Activated CD4-positive, alpha-beta T cell treated with anti-CD3 and anti-CD28 coated beads, Interleukin-2, amount 50 U/mL, for 4 hours (primary cell): Measurements from ENCODE around the gene TAF4B.
"Not testable (repeated sequence)": the region's sequence is repeated elsewhere in the genome, so short reads cannot be mapped to it uniquely, and the experiment has no call there.

ENCODE experiments used
- DNase-seq, 2 experiments: peaks; one replicate each; pipeline ENCODE4 v3.0.0-alpha.2; 2020

The TAF4B gene, protein sequence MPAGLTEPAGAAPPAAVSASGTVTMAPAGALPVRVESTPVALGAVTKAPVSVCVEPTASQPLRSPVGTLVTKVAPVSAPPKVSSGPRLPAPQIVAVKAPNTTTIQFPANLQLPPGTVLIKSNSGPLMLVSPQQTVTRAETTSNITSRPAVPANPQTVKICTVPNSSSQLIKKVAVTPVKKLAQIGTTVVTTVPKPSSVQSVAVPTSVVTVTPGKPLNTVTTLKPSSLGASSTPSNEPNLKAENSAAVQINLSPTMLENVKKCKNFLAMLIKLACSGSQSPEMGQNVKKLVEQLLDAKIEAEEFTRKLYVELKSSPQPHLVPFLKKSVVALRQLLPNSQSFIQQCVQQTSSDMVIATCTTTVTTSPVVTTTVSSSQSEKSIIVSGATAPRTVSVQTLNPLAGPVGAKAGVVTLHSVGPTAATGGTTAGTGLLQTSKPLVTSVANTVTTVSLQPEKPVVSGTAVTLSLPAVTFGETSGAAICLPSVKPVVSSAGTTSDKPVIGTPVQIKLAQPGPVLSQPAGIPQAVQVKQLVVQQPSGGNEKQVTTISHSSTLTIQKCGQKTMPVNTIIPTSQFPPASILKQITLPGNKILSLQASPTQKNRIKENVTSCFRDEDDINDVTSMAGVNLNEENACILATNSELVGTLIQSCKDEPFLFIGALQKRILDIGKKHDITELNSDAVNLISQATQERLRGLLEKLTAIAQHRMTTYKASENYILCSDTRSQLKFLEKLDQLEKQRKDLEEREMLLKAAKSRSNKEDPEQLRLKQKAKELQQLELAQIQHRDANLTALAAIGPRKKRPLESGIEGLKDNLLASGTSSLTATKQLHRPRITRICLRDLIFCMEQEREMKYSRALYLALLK

DNA sequence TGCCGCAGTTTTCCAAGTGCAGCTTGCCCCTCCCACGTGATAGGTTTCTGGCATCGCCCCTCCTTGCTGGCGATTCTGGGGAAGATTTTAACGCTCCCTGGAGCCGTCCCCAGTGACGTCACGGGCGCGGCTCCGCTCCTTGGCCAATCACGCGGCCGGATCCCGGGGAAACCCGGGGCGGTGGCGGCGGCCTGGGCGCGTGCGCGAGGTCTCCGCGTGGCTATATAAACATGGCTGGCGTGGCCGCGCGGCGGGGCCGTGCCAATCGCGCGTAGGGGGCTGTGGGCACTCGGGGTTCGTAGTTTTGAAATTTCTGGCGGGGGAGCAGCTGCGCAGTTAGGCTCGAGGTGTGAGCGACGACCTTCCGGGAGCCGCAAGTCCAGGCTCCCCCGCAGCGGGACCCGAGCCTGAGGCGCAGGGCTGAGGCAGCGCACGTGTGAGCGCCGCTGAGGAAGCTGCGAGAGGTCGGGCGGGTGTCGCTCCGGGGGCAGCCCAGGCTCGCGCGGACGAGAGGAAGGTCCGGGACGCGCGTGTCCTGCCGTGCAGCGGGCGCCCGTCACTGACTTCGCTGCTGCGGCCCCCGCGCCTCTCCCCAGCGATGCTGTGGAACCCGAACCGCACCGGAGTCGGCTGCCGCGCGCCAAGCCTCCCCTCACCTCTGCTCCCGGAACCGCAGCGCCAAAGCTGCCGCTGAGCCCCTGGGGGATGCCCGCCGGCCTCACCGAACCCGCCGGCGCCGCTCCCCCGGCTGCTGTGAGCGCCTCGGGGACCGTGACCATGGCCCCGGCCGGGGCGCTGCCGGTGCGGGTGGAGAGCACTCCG, at the start of gene TAF4B:
TSS of gene TAF4B (plus strand) at position 217 of the 822 bp plus-strand sequence. CDS start at position 706, 489 bp downstream.
- peak; percentile 94 to 95 for DNase-seq

DNA sequence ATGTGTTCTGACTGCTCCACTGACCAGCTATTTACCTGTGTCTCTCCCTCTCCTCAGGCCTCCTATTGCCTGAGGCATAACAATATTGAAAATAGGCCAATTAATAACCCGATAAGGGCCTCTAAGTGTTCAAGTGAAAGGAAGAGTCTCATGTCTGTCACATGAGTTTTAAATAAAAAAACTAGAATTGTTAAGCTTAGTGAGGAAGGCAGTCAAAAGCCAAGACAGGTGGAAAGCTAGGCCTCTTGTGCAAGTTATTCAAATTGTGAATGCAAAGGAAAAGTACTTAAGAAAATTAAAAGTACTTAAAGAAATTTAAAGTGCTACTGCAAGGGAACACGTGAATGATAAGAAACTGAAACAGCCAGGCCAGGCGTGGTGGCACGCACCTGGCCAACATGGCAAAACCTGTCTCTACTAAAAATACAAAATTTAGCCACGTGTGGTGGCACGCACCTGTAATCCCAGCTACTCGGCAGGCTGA, 44.9 kb upstream of the TAF4B start:
- no peak for DNase-seq

DNA sequence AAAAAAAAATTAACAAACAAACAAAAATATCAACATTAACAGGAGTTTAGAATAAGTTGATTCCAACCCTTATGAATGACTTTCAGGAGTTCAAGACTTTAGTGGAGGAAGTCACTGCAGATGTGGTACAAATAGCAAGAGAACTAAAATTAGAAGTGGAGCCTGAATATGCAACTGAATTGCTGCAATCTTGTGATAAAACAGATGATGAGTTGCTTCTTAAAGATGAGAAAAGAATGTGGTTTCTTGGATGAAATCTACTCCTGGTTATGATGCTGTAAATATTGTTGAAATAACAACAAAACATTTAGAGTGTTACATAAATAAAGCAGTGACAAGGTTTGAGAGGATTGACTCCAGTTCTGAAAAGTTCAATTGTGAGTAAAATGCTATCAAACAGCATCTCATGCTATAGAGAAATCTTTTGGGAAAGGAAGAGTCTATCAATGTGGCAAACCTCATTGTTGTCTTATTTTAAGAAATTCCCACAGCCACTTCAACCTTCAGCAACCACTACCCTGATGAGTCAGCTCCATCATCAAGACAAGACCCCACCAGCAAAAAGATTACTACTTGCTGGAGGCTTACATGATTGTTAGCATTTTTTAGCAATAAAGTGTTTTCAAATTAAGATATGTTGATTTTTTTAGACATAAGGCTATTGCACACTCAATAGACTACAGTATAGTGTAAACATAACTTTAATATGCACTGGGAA, 42.7 kb upstream of the TAF4B start:
- no peak for DNase-seq

DNA sequence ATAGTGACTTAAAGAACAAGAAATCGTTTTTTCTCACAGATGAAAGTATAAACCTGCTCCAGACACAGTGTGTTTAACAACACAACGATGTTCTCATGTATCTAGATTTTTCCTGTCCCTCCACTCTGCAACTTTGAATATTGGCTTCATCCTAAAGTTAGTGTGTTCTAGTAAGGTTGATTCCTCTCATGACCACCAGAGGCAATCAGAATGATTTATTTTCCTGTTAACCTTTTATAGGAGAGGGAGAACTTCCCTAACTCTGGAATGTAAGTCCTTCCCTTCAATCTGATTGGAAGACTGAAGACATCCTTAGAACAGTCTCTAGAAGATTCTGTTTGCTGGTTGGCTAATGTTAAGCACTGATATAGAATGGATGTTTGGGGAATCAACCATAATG, 41.0 kb upstream of the TAF4B start:
- no peak for DNase-seq

DNA sequence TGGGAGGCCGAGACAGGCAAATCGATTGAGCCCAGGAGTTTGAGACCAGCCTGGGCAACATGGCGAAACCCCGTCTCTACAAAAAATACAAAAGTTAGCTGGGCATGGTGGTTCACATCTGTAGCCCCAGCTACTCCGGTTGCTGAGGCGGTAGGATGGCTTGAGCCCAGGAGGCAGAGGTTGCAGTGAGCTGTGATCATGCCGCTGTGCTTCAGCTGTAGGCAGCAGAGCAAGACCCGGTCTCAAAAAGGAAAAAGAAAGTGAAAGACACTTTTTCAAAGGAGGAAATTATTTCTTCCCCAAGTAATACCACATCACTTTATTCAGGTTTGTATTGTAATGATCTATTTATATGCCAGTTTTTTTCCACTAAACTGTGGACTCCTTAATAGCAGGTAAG, 35.7 kb upstream of the TAF4B start:
- peak; percentile 20 to 22 for DNase-seq

DNA sequence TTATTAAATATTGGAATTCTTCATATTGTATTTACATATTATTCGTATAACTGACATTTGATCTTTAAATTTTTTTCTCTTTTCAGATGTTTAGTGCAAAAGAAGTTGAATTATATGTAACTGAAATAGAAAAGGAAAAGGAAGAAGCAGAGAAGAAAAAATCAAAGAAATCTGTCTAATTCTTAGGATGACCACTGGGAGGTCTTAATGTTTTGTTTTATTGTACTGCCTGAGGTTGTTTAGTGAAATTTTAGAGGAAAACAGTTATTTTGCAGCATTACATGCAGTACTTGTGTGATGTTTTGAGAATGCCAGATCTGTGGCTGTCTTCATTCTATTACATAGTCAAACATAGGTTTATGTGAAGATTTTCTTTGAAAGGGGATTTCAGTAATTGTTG, 34.0 kb upstream of the TAF4B start:
- no peak for DNase-seq

DNA sequence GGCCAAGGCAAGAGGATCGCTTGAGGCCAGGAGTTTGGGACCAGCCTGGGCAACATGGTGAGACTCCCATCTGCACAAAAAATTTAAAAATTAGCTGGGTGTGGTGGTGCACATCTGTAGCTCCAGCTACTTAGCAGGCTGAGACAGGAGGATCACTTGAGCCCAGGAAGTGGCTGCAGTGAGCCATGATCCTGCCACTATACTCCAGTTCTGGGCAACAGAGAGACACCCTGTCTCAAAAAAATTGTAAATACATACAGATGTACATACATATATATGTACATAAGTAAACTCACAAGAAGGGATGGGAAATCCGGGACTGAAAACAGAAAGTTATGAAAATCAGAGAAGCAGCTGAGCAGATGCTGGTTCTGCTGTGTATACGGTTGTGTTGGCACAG, 29.6 kb upstream of the TAF4B start:
- DNase-seq, result no peak

DNA sequence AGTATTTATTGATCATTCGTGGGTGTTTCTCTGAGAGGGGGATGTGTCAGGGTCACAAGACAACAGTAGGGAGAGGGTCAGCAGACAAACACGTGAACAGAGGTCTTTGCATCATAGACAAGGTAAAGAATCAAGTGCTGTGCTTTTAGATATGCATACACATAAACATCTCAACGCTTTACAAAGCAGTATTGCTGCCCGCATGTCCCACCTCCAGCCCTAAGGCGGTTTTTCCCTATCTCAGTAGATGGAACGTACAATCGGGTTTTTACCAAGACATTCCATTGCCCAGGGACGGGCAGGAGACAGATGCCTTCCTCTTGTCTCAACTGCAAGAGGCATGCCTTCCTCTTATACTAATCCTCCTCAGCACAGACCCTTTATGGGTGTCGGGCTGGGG, 24.2 kb upstream of the TAF4B start:
- not testable (repeated sequence) for DNase-seq

DNA sequence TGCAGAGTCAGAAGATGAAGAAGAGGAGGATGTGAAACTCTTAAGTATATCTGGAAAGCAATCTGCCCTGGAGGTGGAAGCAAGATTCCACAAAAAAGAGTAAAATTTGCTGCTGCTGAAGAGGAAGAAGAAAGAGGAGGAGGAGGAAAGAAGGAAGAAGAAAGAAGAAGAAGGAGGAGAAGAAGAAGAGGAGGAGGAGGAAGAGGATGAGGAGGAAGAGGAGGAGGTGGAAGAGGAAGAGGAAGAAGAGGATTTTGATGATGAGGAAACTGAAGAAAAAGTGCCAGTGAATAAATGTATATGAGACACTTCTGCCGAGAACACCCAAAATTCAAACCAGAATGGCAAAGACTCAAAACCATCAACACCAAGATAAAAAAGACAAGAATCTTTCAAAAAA, 20.9 kb upstream of the TAF4B start:
- no peak for DNase-seq

DNA sequence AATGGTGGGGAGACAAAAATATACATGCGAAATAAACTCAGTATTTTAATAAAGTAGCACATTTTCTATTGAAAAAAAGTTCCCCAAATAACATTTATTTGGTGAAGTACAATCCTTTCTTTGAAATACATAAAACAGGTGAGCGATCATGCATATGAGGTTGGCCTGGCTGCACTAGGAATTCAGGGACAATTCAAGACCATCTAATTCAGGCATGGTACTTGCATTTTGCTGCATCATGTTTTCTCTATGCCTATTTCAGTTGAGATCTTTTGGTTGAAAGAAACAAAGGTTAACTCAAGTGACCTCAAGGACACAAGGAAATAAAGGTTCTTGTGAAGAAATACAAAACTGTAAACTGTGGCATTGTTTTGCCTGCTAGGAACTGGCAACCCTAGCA, 19.8 kb upstream of the TAF4B start:
- DNase-seq, result no peak

DNA sequence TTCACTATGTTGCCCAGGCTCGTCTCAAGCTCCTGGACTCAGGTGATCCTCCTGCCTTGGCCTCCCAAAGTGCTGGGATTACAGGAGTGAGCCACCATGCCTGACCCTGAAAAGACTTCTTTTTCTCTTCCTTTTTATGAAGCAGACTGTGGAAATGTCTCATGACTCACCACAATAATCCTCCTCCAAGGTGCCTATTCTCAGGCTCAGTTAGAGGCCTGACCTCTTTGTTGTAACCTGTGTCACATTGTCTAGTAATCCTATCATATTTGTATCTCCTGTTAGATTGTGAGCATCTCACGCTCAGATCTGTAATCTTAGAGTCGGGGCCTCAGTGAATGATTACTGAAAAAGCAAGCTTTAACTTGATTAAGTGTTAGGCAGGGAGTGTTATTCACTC, 18.3 kb upstream of the TAF4B start:
- DNase-seq, result no peak

DNA sequence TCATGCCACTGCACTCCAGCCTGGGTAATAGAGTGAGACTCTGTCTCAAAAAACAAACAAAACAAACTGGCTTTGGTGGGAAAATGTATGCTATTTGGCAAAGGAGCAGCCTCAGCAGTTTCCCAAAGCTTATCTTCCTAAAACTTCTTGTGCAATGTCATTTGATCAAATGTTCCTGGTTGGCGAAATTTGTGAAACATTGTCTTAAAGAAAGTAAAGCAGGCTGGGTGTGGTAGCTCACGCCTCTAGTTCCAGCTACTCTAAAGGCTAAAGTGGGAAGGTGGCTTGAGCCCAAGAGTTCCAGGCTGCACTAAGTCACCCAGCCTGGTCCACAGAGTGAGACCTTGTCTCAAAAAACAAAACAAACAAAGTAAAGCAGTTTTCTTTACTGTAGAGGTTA, 17.3 kb upstream of the TAF4B start:
- no peak for DNase-seq

DNA sequence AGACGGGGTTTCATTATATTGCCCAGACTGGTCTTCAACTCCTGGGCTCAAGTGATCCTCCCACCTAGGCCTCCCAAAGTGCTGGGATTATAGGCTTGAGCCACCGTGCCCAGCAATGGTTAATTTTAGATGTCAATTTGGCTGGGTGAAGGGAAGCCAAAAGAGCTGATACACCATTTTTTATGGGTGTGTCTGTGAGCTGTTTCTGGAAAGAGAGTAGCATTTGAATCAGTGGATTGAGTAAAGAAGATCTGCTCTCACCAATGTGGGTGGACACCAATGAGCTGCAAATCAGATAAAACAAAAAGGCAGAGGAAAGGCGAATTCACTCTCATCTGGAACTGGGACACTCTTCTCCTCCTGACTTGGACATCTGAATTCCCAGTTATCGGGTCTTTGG, 16.1 kb upstream of the TAF4B start:
- no peak for DNase-seq

DNA sequence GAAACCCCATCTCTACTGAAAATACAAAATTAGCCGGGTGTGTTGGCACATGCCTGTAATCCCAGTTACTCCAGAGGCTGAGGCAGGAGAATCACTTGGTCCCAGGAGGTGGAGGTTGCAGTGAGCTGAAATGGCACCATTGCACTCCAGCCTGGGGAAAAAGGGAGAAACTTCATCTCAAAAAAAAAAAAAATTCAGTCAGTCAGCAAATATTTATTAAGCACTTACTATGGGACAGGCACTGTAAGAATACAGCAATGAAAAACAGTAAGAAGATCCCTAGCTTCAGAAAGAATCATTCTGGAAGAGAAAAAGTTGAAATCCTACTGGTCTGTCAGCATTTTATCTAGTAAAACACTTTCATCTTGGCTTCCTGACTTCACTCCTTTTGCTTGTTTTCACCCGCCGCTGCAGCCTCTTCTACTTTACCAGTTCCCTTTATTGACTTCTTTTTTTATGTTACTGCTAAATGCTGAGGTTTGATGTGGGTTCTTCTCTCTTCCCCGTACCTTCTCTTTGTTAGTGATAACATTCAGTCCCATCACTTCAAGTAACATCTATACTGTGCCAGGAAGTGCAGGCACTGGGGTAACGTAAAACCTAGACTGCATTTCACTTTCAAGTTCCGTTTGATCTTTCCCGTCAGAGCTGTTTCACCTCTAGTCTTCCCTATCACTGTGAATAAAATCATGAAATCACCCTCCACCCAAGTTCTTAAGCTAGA, 10.8 kb upstream of the TAF4B start:
- peak; percentile 32 to 34 for DNase-seq

DNA sequence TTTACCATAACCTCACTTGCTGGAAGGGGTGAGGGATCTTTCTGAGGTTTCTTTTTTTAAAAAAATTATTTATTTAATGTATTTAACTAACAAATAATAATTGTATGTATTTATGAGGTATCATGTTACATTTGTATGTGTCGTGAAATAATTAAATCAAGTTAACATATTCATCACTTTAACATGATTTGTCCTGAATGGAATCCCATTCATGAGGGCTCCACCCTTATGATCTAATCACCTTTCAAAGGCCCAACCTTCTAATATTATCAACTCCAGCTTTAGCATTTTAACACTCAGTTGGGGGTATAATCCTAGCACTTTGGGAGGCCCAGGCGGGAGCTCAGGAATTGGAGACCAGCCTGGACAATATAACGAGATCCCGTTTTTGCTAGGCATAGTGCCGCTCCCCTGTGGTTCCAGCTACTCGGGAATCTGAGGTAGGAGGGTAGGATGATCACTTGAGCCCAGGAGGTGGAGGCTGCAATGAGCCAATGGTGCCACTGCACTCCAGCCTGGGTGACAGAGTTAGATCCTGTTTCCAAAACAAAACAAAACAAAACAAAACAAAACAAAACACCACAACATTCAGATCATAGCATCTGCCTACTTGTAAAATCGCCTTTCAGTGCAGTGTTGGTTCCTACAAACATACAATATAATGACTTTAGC, 1.1 kb upstream of the TAF4B start:
- no peak for DNase-seq

DNA sequence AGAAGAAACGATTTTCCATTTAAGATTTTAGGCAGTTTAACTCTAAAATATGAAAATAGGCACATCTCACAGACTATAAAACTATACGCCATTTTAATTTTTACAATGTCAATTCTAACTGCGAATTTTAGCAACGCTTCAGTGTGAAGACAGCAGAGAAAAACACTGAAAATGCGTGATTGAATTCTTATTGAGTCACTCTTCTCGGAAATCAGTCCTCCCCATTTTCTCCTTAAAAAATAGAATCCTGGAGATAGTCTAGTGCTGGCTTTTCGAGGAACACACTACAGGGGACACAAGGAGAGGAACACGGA, 373 bp upstream of the TAF4B start:
- DNase-seq, result no peak

DNA sequence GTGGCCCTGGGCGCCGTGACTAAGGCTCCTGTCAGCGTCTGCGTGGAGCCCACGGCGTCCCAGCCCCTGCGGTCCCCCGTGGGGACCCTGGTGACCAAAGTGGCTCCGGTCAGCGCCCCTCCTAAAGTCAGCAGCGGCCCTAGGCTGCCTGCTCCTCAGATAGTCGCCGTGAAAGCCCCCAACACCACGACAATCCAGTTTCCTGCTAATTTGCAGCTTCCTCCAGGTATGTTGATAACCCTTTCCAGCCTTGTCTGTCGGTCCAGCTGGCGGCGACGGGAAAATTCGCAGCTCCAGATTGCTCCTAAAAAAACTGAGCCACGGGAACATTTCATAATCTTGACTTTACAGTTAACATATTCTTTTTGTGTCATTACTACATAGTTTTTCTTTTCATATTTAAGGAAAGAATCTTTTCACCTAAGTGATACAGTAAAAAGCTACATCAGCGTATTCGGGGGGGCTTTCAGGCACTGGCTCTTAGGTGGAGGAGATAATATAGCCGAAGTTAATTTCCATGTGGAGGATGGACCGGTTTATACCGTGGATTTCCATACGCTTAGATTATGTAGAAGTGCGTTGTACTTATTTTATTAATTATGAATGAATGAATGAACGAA, 916 bp downstream of the TAF4B start:
- DNase-seq, result no peak

DNA sequence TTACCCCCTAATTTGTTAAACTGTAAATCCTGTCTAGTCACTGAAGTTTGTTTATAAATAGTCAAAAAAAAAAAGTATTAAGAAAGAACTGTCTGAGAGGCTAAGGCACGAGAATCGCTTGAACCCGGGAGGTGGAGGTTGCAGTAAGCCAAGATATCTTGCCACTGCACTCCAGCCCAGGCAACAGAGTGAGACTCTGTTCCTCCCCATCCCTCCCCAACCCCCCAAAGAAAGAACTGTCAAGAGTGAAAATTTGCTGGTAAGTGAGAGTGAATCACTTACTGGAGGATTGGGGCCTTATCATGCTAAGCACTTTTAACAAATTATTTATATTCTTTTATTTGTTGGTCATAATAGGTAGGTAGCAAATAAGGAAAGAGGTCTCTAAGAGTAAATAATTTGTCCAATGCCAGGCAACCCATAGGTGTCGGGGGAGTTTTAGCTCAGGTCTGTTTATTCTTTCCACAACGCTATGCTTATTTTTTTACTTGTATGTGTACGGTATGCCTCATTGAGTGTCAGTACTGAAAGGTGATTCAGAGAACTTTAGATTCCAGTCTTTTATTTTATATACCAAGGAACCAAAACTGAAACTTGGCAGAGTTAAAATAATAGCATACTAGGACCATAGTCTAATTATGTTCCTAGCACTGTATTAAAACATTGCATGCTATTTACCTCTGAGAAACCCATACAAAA, 2.5 kb downstream of the TAF4B start:
- DNase-seq, result no peak

DNA sequence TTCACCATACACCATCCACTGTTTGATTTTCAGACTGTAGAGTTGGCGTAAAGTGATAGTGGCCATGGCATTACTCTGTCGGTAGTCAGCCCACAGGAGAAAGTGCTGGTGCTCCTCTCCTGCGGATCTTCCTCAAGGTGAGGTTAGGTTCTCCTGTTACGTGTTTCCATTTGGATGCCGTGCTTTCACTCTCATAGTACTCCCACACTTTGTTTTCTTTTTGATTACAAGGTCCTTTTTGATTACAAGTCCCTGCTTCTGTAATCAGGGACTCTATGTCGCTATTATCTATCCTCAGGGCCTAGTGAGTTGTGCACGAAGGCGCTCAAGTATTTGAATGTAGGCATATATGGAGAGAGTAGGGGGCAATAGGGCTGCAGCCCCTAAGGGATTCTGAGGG, 4.3 kb downstream of the TAF4B start:
- no peak for DNase-seq

DNA sequence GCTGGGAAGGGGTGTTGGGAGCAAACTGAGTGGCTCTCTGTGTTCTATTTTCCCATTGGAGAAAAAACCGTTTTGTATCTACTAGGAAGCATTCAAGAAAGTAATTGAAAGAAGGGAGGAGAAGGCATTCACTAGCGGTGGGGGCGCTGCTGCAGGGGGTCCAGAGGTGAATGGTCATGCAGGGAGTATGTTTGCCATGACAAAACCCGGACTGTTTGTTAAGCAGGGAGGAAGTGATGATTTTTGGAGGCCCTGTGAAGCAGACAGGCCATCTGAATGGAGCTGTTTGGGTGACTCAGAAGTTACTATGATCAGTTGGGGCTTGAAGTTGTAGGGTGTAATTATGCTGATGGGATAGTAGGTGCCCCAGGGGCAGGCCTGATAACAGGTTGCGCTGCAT, 7.0 kb downstream of the TAF4B start:
- DNase-seq, result no peak
